Right kidney (tissue), 1 donor: Measurements from ENCODE around the gene NRL.

Source experiments
- DNase-seq: peaks from one replicate; pipeline ENCODE4 v3.0.0-alpha.2; 2016

NRL gene

DNA sequence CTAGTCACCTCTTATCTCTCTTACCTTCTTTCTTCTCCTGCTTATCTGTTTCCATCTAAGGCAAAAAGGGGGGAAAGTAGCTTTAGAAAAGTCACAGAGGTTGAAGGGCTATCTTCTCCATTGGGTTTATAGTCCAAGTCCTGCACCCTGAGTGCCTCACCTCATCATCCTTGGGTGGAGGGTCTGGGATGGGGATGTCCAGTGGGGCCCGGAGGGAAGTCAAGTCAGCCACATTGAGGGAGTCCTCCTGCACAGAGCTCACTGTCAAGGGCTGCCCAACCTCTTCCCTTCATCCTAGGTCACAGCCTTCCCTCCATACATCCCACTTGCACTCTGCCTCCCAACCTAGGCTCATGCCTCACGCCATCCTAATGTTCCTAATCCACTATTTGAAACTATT, 30.5 kb upstream of the NRL start:
- DNase-seq = no peak

DNA sequence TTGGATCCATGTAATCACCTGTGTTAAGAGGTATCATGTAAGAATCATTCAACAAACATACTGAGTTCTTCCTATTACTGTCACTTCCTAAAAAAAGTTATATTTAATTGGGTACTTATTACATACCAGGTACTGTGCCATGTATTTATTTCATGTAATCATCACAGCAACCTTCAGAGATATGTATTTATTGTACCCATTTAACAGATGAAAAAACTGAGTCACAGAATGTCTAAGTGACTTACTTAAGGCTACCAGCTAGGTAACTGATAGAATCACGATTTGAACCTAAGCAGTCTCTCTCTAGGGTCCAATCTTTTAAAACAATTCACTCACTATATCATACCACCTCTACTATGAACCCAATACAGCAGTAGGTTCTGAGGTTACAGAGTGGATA, 29.7 kb upstream of the NRL start:
- DNase-seq = no peak

- no peak for DNase-seq
Observed at GRCh38 chr14:24143511-24143910, 28.8 kb upstream of the NRL start.

- peak; percentile 95 for DNase-seq
Observed at GRCh38 chr14:24141097-24141880, 26.5 kb upstream of the NRL start, which contains the start of gene EMC9. Gene EMC9 (minus strand): TSS chr14:24141591. CDS start chr14:24141304, 287 bp downstream.

DNA sequence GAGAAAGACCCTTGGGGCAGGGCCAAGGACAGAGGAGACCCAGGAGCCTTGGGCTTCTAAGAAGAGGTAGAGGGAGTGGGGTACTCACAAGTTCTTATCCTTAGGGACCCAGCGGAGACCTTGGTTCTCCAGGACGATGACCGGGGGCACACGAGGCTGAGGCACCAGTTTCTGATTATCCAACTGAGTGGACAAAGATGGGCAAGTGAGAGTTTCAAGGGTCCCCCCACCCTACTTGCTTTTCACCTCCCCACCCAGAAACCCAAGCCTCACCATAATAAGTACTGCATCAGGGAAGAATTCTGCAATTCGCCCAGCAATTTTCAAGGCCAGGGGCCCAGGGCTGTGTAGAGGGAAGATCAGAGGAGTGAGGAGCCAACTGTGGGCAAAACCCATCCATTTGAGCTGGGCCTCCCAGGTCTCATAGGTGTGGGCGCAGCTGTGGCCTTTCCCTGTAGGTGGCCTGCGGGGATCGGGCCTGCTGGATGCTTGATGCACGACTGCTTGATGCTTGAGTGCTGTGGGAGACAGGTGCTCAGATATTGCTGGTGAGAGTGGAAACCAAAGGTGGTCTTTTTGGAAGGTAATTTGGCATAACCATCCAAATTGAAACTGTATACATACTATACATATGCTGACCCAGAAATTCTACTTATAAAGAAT, 24.7 kb upstream of the NRL start:
- no peak for DNase-seq

- no peak for DNase-seq
Observed at GRCh38 chr14:24138396-24139271, 23.9 kb upstream of the NRL start.

DNA sequence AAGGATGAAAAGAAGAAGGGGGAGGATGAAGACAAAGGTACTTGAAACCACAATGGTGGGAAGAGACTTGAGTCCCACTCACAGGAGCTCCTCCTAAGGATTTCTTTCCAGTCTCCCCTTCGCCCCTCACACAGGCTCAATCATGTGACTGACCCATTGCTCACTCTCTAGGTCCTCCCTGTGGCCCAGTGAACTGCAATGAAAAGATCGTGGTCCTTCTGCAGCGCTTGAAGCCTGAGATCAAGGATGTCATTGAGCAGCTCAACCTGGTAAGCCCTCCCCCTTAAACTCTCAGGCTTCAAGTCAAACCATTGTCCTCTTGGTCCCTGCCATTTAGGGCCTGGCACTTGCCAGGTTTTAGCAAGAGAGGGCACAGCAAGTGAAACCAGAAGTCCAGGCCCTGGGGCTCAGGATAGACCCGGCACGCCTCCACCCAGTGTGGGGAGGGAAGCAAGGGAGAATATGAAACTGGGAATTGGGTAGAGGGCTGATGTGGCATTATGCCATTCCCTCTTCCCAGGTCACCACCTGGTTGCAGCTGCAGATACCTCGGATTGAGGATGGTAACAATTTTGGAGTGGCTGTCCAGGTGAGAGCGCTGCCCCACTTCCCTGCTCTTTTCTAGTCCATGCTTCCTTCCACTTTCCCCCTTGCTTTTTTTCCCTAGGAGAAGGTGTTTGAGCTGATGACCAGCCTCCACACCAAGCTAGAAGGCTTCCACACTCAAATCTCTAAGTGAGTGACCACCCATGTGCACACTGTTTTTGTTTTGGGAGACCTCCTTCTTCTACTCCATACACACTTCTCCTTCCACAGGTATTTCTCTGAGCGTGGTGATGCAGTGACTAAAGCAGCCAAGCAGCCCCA, 23.0 kb upstream of the NRL start:
- DNase-seq = no peak

GRCh38 chr14:24136684-24137528, 22.2 kb upstream of the NRL start:
- DNase-seq = no peak

DNA sequence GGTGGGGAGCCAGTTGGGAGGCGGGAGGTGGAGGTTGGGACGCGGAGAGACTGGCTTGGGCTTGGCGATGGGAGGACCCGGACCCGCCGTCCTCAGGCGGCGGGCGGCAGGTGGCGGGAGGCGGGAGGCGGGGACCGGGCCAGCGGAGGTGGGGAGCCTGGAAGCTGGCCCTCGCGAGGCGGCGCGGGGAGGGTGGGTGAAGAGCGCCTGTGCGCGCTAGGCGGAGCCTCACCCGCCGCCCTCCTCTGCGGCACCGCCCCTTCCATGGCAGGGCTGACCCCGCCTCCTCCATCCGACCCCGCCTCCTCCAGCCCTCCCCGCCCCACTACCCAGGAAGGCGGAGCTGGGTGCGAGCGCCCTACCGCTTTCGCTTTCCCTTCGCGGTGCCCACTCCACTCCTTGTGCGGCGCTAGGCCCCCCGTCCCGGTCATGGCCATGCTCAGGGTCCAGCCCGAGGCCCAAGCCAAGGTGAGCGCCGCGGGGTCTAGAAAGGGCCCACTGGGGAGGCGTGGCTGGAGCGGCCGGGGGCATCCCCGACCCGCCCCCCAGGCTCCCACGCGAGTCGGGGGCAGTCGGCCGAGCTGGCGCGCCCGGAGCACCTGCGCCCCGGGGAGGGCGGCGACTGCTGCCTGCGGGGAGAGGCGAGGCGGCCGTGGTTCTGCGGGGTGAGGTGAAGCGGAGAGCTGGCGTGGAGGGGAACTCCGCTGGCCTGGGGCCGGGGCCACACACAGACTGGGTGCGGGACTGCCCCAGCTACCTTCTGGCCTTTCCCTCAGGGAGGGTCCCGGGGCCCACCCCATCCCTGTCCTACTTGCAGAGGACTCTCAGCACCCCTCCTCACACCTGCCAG, 21.3 kb upstream of the NRL start, which contains the start of gene PSME1:
Gene PSME1, plus strand, starts transcription at position 361 of the 850 bp plus-strand sequence. Its CDS starts 69 bp downstream, at position 430.
- DNase-seq = peak; percentile 80

GRCh38 chr14:24135584-24135833, 20.8 kb upstream of the NRL start:
- DNase-seq = peak; percentile 75

DNA sequence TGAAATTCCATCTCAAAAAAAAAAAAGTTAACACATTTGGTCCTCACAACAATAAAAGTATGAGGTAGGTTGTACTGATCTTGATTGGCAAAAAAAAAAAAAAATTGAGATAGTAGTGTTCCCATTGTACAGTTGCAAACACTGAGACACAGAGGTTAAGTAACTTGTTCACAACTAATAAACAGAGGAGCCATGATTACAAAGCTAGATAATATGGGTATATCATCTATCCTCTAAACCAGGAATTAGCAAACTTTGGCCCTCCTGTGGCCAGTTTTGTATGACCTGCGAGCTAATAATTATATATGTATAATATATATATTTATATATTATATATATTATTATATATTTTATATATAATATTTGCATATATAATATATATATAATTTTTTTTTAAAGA, 19.0 kb upstream of the NRL start:
- DNase-seq = no peak

- no peak for DNase-seq
Observed at GRCh38 chr14:24132976-24133375, 18.2 kb upstream of the NRL start.

GRCh38 chr14:24132061-24132685, 17.4 kb upstream of the NRL start:
- peak; percentile 35 for DNase-seq

DNA sequence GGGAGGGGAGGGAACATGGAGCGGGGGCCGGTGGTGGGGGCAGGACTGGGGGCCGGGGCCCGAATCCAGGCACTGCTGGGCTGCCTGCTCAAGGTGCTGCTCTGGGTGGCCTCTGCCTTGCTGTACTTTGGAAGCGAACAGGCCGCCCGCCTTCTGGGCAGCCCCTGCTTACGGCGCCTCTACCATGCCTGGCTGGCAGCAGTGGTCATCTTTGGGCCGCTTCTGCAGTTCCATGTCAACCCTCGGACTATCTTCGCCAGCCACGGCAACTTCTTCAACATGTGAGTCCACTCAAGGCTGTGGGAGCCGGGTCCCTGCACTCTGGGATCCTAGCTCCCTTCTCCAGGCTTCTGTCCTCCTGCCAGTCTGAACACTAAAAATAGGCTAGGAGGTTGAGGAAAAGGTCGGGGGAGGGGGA, 16.8 kb upstream of the NRL start:
- DNase-seq = no peak

- DNase-seq = no peak
Observed at GRCh38 chr14:24130717-24131548, 16.2 kb upstream of the NRL start.

- DNase-seq = no peak
Observed at GRCh38 chr14:24130380-24130716, 15.6 kb upstream of the NRL start, which contains the start of gene FITM1. Gene FITM1 (plus strand): TSS chr14:24130659. CDS start chr14:24131564, 905 bp downstream.

DNA sequence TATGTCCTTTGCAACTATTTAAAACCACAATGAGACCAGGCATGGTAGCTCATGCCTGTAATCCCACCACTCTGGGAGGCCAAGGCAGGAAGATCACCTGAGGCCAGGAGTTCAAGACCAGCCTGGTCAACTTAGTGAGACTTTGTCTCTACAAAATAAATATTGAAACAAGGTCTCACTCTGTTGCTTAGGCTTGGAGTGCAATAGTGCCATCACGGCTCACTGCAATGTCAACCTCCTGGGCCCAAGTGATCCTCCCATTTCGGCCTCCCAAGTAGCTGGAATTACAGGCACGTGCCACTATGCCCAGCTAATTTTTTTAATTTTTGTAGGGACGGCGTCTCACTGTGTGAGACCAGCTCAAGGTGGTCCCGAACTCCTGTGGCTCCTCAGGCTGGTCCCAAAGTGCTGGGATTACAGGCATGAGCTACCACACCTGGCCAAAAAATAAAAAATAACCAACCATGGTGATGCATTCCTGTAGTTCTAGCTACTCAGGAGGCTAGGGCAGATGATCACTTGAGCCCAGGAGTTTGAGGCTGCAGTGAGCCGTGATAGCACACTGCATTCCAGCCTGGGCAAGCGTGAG, 14.8 kb upstream of the NRL start:
- DNase-seq = no peak

DNA sequence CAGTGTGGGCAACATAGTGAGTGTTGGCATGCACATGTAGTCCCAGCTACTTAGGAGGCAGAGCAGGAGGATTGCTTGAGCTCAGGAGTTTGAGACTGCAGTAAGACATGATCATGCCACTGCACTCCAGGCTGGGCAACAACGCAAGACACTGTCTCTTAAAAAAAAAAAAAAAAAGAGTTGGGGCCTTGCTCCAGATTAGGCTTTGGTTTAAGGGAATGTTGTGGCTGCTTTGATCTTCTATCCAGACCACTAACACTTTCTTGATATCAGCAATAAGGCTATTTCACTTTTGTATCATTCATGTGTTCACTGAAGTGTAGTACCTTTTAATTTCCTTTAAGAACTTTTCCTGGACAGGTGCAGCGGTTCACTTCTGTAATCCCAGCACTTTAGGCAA, 12.9 kb upstream of the NRL start:
- no peak for DNase-seq
